ELR (cell line): ENCODE data around the gene MYOF.
"Not testable (repeated sequence)": the region's sequence is repeated elsewhere in the genome, so short reads cannot be mapped to it uniquely, and the experiment has no call there.

Source experiments
- DNase-seq: peaks from one replicate; pipeline ENCODE4 v3.0.0-alpha.2; 2015; ENCODE audit warnings: low read depth

The MYOF gene

DNA sequence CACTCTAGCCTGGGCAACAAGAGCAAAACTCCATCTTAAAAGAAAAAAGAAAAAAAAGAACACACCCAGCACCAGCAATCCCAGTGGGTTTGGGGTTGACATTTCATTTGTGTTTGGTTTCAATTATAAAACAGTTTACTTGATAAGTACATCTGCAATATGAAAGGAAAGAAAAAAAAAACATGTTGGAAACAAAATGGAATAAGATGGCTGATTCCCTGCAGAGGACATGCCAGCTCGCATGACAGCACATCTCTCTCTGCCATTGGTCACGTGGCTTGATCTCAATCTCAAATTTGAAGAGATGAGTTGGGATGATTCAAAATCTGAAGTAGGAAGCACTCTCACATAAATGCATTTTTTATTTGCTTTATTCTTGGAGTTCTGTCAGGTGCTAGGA is 28.0 kb downstream of the MYOF start:
- no peak for DNase-seq

DNA sequence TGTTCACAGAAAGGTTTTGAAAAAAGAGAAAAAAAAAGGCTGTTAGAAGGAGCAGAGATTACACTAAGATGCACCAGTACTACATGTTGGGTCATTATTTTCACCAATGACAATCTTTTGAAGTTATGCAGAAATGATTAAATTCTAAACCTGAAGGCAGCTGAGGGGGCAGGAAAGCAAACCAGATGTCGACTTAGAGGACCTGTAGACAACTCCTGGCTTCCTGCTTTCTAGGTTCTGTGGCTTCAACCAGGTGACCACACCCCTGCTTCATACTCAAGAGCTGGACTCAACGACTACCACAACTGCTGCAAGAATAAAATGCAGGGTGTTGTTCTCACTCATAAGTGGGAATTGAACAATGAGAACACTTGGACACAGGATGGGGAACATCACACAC is 30.0 kb downstream of the MYOF start:
- no peak for DNase-seq

DNA sequence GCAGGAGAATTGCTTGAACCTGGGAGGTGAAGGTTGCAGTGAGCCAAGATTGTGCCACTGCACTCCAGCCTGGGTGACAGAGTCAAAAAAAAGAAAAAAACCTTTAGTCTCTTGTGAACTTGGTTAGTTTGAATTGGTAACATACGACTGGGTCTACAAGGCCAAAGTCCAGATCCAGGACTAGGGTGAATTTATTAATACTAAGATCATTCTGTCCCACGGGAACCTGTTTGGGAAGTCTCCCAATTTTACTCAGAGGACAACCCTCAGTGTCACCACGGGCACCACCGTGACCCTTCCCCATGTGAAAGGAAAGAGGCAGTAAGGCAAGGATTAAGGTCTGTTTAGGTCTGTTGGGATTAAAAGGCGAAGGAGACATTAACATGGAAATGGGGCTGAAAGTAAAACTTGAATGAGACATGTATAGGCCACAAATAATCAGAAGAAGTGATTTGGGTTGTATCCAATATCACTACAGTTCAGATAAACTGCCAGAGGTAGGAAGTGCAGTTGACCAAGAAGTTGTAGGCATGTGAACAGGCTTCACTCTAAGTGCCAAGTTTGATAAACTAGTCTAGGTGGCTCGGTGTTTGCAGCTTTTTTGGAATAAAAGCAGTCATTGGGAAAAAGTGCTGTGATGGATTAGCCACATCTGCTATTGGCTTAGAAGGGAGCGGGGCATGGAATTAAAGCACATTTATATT is 30.7 kb downstream of the MYOF start:
- DNase-seq, result no peak

DNA sequence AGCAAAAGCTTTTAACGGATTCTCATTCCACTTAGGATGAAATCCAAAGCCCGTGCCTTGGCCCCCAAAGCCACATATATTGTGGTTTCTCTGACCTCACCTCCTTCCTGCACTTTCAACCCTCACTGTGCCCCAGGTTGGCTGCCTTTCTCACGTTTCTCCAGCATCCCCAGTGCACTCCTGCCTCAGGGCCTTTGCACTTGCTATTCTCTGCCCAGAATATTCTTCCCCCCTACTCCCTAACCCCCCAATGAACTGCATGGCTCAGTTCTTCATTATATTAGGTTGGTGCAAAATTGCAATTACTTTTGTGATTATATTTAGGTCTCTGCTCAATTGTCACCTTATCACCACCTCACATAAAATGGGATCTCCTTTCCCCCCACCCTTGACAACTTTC is 34.2 kb downstream of the MYOF start:
- DNase-seq, result peak; percentile 17

DNA sequence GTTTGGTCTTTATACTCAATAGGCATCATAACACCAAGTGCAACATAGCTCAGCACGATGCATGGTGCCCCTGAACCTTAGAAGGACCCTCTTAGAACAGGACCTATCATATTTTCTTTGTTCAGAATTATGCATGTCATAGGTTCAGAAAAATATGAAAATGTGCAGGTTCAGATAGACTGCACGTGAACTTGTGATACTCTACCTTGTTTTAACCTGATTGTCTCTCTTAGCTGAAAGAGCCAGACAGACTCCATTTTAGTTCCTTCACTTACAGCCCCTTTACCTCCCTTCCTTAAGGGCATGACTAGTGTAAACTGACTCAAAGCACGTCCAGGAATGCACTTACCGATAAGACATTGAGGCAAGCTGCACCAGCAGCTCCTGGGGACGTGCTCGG is 35.1 kb downstream of the MYOF start:
- no peak for DNase-seq

DNA sequence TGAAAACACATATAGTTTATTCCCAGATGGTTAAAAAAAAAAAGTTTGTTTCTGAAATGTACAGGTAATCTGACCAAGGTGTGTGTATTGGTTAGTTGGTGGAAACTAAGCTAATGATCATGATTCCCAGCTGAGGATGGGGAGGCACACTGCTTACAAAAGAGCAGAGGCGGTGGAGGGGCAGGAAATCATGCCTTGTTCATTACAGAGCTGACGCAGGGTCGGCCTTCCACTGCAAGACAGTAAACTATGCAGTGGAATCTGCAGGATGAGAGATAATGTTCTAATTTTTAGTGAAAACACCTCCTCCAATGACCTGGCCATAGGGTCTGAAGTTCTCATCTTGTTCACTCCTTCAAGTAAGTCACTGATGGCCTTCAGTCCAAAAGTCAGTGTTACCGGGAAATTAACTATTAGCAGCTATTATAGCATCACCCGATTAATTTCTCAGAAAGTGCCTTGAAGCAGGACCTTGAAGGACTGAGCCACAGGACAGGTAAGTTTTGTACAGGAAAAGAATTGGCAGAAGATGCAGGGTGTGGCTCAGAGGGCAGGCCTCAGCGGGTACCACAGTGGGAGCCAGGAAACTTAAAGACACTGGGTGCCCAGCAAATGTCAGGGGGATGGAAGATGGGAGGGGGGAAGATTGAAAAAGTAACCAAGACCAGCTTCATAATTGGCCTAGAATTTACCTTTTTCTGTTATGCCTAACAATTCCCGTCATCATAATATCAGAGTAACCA is 36.0 kb downstream of the MYOF start:
- no peak for DNase-seq

DNA sequence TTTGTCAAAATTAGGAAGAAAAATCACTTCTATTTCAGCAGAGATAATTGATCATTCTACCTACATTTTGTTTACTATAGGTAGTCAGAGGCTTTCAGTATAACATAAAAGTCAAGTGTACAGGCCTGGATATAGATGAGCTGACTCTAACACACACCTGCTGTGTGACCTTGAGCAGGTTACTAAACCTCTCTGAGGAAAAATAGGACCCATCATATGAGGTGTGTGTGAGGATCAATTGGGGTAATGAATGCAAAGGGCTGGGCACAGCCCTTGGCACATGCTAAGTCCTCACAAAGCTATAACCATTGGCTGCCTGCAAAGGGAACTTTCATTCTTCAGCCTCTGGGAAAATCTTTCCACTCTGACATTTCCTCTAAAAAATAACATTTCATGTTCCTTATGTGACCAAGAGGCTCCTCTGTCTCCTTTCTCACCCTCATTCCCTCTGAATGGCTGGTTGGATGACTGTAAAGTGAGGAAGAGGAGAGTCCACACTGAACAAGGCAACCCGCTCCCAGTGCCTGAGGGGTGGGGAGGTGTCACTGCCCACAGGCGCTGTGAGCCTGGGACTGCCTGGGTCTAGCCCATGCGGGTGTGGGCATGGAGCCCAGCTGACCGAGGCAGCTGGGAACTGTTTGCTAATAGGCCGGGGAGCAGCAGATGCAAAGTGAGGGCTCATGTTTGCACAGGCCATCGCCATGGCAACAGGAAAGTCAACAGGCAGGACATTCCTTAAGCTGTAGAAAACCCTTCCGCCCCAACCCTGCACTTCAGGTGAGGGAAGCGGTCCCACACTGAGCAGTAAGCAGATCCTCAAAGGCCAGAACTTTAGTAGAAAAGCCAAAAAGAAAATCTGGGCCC is 36.8 kb downstream of the MYOF start:
- peak; percentile 87 for DNase-seq

DNA sequence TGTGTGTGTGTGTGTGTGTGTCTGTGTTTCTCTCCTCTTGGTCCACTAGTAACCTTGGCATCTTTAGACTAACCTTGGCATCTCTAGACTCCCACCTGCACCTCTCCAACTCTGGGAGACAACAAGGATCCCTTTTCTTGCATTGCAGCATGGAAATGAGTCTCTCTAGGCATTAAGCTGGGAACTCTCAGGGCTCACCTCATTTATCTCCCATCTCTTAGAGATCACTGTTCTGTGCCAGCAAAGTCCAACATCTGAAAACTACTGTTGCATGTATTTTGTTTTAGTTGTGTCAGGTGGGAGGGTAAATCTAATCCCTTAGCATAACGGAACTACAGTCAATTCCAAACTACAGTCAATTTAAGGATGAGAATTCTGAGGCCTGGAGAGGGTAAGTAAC is 38.7 kb downstream of the MYOF start:
- no peak for DNase-seq

DNA sequence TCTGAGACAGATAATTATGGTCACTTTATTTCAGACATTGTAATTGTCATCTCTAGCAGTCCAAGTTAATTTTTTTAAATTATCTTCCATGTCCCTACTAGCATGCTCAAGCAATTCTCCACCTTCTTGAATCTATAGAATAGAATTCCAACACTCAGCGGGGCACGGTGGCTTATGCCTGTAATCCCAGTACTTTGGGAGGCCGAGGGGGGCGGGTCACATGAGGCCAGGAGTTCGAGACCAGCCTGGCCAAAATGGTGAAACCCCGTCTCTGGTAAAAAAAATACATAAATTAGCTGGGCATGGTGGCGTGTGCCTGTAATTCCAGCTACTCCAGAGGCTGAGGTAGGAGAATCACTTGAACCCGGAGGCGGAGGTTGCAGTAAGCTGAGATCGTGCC is 39.4 kb downstream of the MYOF start:
- not testable (repeated sequence) for DNase-seq

DNA sequence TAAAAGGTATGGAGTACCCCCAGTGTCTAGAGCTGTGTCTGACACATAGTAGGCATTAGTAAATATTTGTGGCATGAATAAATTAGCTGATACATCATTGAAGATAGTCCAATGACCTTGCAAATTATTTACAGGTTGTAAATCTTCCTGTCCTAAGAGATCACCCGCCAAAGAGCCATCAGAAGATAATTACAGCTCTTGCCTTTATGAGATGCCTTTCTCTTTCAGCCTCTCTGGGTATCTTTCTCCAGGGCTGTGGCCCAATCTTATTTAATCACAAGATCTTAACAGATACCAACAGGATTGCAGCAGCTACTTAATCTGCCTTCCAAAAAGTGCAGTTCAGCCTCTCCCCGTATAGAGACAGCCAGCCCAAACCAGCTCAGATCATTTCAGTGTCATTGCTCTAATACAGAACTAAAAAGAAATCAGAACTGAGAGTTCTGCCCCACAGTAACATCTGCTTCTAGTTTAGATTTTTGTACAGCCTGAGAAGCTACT is 41.5 kb downstream of the MYOF start:
- DNase-seq, result peak; percentile 45

DNA sequence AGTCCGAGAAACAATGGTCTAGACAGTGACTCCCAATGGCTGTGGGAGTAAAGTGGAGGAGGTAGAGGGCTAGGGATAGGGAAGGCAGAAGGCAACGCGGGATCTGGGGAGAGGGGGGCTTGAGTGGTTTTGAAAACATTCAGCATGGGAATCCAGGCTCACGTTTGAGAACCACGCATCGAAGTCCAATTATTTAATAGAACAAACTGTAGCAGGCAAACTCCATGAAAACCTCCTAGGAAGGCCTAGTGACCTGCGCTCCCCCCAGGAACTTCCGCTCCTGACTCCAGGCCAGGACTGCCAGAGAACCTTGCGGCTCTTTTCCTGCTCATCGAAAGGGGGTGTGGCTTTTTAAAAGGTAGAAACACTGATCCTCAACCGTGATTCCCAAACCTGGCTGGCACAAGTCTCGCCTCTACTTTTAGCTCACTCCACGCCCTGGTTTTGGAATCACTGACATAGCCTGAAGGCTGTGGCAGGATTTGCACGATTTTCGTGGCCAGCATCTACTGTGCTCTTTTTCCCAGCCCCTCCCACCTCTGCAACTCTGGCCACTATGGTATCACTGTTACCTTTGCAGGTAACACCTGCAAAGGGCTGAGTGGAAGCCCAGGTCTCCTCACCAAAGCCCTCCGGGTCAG is 43.4 kb downstream of the MYOF start:
- DNase-seq, result peak; percentile 16

DNA sequence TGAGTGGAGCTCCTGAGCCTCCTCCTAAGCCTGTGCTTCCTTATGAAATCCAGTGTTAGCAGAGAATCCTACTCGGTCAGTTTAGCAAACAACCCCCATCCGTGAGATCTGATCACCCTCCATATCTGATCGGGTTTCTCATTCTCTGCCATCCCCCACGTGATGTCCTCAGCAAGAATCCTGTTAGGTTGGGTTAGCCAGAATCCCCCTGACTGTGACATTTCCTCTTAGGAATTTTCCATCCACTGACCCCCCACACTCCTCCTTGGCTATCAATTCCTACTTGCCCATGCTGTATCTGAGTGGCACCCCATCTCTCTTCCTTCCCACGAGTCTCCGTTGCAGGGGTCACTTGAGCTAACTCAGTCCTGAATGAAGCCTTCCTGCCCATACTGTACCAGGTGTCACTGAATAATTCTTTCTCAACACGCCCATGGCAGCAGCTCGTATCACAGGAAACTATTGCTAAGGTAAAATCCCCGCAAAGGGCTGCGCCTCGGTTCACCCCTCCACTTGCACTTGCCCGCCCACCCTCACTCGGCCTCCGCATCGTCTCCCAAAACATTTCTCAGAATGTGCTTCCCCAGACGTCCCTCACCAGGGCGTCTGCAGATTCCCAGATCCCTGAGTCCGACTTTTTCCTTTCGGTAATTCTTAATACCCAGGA is 44.1 kb downstream of the MYOF start:
- peak; percentile 58 for DNase-seq

DNA sequence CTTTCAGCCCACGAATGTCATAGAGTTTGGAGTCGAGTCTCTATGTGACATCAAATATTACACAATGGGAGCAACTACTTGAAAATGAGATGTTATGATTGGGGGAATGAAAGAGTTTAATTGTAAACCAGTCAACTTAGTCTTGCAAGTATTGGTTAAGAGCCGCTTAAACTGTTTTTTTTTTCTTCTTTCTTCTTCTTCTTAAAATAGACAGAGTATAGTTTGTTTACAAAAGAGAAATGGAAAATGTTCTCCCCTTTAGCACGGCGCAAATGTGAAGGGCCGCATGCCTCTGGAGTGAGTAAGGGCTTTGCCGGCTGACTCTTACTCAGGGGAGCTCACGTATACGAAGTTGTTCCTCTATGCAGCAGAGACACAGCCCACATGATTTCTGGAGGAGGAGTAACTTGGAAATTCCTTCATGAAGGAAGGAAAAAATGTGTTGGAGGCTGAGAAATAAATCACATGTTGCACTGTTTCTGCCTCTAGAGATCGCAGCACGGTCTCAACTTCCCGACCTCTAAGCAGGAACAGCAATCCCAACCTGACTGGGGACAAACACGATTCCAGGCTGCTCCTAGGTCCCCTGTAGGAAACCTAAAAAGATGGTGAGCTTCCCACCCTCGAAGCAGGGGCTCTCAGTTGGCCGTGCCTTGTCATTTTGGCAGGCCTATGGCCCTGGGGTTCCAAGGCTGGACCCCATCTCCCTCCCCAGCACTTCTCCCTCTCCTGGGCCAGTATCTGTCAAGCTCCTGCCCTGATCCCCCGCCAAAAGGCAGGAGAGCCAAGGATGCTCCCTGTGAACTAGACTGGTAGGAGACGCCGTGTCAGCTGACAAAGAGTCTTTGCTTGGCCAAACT is 44.8 kb downstream of the MYOF start:
- peak; percentile 99 for DNase-seq

DNA sequence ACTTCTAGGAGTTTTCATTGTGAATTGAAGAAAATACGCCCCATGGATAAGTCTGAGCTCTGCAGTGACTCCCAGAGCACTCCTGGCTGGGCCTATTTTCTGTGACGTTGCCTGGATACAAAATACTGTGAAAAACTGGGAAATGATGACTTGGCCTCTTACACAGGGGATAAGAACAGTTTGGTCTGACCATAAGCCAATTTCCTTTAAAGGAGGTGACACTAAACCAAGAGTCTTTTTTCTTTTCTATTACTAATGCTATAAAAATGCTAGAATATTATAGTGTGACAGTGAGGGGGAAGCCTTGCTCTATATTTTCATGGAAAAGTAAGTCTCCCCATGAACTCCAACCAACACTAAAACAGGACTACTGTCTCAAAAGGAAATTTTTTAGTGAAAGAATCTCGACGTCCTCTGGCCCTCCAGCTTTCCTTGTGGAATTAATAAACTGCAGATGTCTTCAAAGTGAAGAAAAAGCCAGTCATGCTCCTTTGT is 45.5 kb downstream of the MYOF start:
- peak; percentile 97 for DNase-seq

DNA sequence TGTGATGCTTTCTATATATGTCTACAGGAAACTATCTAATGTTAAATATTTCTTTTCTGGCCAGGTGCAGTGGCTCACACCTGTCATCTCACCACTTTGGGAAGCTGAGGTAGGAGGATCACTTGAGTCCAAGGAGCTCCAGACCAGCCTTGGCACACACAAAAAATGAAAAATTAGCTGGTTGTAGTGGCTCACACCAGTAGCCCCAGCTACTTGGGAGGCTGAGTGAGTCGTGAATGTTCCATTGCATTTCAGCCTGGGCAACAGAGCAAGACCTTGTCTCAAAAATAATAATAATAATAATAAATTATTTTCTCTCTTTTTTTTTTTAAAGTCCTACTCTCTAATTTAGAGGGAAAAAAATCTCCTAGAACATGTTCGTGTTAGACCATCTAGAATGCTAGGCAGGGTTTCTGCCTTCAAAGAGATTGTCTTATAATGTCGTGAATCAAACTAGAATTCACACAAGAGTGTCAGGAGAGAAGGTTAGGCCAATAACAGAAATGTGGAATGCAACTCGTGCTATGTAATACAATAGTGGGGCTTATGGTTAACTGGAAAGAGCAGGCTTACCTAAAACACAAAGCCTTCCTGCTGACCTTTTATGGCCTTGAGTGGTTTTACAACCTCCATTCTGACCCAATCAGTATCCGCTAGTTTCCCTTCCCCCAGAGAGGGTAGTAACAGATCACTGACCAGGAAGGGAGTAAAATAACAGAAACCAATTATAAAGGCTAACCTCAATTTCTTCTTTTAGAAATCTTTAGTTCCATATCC is 46.3 kb downstream of the MYOF start:
- peak; percentile 65 for DNase-seq

DNA sequence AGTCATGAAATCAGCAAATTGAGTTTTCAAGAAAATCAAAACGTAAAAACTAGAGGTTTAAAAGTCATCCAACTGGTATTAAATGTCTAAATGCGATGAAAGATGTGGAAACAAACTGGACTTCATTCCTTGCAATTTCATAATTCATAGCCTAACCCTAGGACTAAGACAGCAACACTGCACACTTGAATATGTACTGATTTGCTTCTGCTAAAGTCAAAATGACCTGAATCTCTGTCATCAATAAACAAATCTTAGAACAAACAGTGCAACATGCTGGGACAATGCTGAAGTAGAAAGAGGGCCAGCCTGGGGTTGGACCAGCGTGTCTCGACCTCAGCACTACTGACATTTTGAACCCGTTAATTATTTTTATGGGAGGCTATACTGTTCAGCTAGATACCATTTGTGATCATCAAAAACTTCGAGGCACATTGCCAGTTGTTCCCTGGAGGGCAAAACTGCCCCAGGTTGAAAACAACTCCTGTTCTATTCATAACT is 47.1 kb downstream of the MYOF start:
- no peak for DNase-seq

DNA sequence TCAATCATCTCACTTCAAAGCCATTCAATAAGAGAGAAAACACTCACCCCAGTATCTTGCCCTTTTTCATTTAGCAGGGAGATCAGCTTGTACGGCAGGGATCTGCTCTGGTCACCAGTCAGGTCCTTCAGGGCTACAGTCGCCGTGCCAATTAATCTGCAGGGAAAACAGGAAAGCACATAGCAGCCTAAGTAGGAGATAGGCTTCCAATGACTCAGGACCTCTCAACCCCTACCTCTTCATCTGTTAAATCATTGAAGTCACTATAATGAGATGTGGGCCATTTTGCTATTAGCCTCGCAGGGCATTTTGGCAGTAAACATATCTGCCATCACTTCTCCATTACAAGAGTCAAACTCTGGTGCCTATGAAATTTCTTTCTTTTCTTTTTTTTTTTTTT is 50.8 kb downstream of the MYOF start:
- DNase-seq, result no peak

DNA sequence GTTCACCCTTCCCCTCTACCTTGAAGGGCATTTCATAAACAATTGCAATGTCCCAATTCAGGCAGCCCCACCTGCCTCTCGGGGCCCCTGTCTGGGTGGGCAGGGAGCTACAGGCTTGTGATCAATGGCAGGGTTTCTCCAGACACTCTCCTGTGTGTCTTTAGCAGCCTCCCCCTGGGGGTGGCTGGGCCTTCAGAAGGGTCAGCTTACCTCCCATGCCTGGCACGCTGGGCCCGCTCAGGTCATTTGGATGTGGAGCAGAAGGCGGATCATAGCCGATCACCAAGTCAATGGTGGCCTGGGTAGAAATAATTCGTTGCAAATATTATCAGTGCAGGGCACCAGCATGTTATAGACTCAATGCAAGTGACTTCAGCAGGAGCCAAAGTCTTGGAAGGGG is 56.3 kb downstream of the MYOF start:
- no peak for DNase-seq

DNA sequence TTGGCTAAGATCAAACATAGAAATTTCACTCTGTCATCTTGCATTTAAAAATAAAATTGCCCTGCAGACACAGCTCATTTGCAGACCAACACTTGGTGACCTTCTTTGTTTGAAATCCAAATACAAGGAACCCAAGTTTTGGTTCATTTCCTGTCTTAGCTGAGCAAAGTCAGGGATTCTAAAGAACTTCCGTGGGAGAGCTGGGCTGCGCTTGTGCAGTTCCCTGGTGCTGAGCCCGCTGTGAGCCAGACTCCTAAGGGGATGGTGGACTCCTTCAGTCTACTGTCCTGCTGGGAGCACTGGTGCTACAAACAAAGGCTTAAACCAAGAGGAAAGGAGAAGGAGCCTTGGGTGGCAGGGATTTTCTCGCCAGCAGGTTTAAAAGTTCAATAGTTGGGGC is 60.0 kb downstream of the MYOF start:
- no peak for DNase-seq
